Activated CD4-positive, alpha-beta T cell treated with anti-CD3 and anti-CD28 coated beads, Interleukin-10, Interleukin-2, amounts not matched to agents 100 ng/mL and 50 ng/mL, durations not matched to agents 16 hours and 8 hours (primary cell): ENCODE data around the gene TRIM29.
"Not testable (repeated sequence)": the region's sequence is repeated elsewhere in the genome, so short reads cannot be mapped to it uniquely, and the experiment has no call there.

ENCODE experiments used
- DNase-seq: peaks from one replicate; pipeline ENCODE4 v3.0.0-alpha.2; 2020

TRIM29 gene

DNA sequence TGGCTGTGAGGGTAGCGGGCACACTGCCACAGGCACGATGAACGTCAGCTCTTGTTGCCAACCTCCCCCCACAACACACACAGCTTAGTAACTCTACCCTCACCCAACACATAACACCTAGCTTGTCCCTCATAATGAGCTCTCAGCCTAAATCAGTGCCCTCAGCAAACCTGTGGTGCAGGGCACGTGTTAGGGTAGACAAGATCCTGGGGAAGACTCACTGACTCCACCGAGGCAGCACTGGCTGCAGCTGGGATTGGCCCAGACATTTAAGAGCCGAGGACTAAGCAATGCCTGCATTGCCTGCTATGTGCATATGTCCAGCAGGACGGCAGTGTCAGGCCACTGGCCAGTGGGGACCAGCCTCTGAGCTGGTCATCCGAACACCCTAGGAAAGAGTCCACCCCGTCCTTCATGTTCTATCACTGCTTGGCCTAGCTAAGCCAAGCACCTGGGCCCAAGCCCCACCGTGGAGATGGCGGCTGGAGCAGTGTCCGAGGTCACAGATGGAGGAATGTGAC lies 32.9 kb upstream of the TRIM29 start:
- no peak for DNase-seq

- DNase-seq, result no peak
Observed at GRCh38 chr11:120169981-120170698, 32.2 kb upstream of the TRIM29 start.

GRCh38 chr11:120168960-120169681 lies 31.2 kb upstream of the TRIM29 start:
- DNase-seq, result peak; percentile 58

- DNase-seq, result no peak
Observed at GRCh38 chr11:120168108-120168959, 30.4 kb upstream of the TRIM29 start.

- no peak for DNase-seq
Observed at GRCh38 chr11:120167659-120168058, 29.7 kb upstream of the TRIM29 start.

GRCh38 chr11:120160436-120160835 lies 22.5 kb upstream of the TRIM29 start:
- no peak for DNase-seq

GRCh38 chr11:120153221-120153620 lies 15.3 kb upstream of the TRIM29 start:
- DNase-seq, result no peak

GRCh38 chr11:120151536-120151935 lies 13.6 kb upstream of the TRIM29 start:
- DNase-seq, result no peak

DNA sequence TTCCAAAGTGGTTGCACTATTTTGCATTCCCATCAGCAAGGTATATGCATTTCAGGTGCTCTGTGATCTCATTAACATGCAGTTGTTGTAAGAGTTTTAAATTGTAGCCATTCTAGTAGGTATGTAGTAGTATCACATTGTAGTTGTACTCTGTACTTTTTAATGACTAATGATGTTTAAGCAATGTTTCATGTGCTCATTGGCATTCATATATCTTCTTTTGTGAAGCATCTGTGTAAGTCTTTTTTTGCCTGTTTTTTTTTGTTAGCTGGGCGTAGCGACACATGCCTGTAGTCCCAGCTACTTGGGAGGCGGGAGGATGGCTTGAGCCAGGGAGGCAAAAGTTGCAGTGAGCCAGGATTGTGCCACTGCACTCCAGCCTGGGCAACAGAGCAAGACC lies 11.3 kb upstream of the TRIM29 start:
- DNase-seq, result no peak

GRCh38 chr11:120147950-120148270 lies 10.0 kb upstream of the TRIM29 start:
- DNase-seq, result no peak

DNA sequence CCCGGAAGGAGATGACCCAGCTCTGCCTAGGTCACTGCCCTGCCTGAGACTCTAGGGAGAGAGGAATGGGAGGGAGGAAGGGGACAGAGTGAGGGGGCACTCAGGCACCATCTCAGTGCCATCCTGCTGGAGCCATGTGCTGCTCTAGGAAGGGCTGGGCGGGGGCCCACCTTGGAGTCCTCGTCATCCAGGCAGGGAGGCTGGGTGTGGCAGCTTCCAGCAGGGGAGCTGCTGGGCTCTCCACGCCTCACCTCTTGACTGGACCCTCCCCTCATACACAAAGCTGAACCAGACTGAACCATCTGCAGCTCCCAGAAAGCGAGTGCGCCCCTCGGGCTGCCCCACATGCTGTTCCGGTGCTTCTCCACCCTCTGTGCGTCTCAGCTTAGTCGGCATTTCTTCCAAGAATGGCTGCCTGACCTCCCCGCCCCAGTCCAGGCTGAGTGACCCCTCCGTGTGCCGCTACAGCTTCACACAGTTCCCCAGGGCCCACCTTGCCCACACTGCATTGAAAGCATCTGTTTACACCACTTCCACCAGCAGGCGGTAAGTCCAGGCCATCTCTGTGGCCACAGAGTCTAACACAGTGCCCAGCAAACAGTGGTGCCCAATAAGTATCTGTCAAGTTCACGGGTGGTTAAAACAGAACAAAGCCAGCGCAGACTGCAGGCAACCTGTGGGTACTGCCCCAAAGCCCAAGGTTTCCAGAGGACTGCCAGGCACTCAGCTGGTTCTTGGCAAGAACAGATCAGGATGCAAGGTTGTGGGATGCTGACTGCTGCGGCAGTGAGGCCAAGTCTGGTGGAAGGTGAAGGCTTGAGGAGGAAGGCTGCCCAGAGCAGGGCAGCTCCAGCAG lies 9.4 kb upstream of the TRIM29 start:
- no peak for DNase-seq

GRCh38 chr11:120146413-120147093 lies 8.6 kb upstream of the TRIM29 start:
- DNase-seq, result no peak

GRCh38 chr11:120144501-120144900 lies 6.6 kb upstream of the TRIM29 start:
- no peak for DNase-seq

DNA sequence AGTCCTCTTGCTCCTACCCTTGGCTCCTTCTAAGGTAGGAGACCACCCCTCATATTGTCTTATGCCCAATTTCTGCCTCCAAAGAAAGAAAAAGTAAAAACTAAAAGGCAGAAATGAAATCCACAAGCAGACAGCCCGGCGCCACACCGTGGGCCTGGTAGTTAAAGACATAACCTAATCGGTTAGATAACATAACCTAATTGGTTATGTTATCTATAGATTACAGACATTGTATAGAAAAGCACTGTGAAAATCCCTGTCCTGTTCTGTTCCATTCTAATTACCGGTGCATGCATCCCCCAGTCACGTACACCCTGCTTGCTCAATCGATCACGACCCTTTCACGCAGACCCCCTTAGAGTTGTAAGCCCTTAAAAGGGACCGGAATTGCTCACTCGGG lies 5.6 kb upstream of the TRIM29 start:
- DNase-seq, result not testable (repeated sequence)

DNA sequence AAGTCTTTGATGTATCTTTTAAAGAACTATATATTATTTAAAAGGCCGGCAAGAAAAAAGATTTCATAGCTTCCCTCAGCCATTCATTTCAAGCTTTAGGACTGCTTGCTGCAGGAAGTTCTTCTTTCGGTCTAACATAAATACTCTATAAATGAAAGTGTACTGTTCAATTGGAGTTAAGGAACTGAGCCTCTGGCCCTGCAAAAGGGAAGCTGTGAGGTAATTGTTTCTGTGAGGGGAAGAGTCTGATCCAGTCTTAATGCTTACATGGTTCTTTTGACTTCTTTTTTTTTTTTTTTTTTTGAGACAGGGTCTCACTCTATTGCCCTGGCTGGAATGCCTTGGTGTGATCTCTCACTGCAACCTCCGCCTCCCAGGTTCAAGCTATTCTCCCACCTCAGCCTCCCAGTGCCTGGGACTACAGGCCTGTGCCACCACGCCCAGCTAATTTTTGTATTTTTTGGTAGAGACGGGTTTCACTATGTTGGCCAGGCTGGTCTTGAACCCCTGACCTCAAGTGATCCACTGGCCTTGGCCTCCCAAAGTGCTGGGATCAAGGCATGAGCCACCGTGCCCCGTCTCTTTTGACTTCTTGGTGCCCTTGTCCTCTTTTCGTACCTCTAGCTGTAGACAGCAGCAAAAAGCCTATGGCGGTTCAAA lies 4.7 kb upstream of the TRIM29 start:
- no peak for DNase-seq

- DNase-seq, result no peak
Observed at GRCh38 chr11:120141768-120142423, 4.0 kb upstream of the TRIM29 start.

- DNase-seq, result no peak
Observed at GRCh38 chr11:120141113-120141767, 3.3 kb upstream of the TRIM29 start.

DNA sequence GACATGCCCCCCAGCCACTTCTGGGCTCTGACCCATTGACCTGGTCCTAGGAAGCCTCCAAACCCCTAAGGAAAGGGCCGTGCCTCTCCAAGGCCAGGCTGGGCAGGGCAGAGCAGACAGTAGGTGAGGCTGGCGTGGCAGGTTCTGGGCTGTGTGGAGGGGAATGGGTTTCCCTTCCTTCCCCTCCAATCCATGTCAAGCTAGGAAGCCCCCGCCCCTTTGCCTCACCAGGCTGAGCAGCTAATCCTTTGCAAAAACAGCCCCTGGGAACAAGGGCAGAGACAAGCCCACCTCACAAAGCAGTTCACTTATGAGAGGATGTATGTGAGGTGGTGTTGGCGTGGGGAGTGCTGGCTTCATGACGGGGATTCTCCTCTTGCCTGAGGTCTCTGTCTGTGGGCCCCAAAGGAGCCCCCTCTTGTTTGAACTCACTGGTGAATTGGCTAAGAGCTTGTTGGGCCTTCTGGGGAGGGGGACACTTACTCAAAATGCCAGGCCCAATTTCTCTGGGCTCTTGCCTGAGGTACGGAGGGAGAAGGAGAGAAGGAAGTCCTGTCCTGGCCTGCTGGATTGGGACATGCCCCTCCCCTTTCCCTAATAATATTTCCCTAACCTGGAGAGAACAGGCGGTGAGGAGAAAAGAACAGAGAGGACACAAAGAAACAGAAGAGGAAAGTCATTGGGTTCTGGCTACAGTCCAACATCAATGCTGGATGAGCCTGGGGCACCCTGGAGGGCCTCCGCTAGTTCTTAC lies 1.6 kb upstream of the TRIM29 start:
- no peak for DNase-seq

- DNase-seq, result no peak
Observed at GRCh38 chr11:120137187-120137610, 714 bp downstream of the TRIM29 start.
